HG03442 (cell line): ENCODE results near the gene RPN1.
"Not testable (repeated sequence)": the region's sequence is repeated elsewhere in the genome, so short reads cannot be mapped to it uniquely, and the experiment has no call there.

Experiments
- ATAC-seq: cut with Tn5 transposase; IDR thresholded peaks from one replicate; pipeline ENCODE4 v1.9.1; 2021; ENCODE audit warnings: mild to moderate bottlenecking, moderate library complexity; ENCODE audit not compliant: unreplicated experiment

RPN1 gene

GRCh38 chr3:128613083-128613829, 37.4 kb downstream of the RPN1 start:
- no peak for ATAC-seq

- ATAC-seq, result no peak
These were observed 40.1 kb downstream of the RPN1 start for GRCh38 chr3:128610451-128611070.

GRCh38 chr3:128609294-128609693, 41.3 kb downstream of the RPN1 start:
- no peak for ATAC-seq

- ATAC-seq, result no peak
These were observed 42.9 kb downstream of the RPN1 start for GRCh38 chr3:128607710-128608048.

- no peak for ATAC-seq
These were observed 44.5 kb downstream of the RPN1 start for GRCh38 chr3:128606094-128606493.

- ATAC-seq, result no peak
These were observed 45.2 kb downstream of the RPN1 start for GRCh38 chr3:128605091-128606046.

GRCh38 chr3:128603811-128604775, 46.5 kb downstream of the RPN1 start:
- no peak for ATAC-seq

GRCh38 chr3:128603313-128603712, 47.3 kb downstream of the RPN1 start:
- no peak for ATAC-seq

- ATAC-seq, result no peak
These were observed 51.5 kb downstream of the RPN1 start for GRCh38 chr3:128598884-128599664.

- ATAC-seq, result no peak
These were observed 52.7 kb downstream of the RPN1 start for GRCh38 chr3:128597900-128598299.

GRCh38 chr3:128592864-128593263, 57.8 kb downstream of the RPN1 start:
- no peak for ATAC-seq

GRCh38 chr3:128591738-128592426, 58.7 kb downstream of the RPN1 start:
- no peak for ATAC-seq

- ATAC-seq, result no peak
These were observed 59.7 kb downstream of the RPN1 start for GRCh38 chr3:128590948-128591347.

- ATAC-seq, result not testable (repeated sequence)
These were observed 60.6 kb downstream of the RPN1 start for GRCh38 chr3:128589985-128590384.

GRCh38 chr3:128588147-128588546, 62.5 kb downstream of the RPN1 start:
- no peak for ATAC-seq

GRCh38 chr3:128587391-128587790, 63.2 kb downstream of the RPN1 start:
- no peak for ATAC-seq

GRCh38 chr3:128586932-128587331, 63.7 kb downstream of the RPN1 start:
- not testable (repeated sequence) for ATAC-seq

- ATAC-seq, result not testable (repeated sequence)
These were observed 64.2 kb downstream of the RPN1 start for GRCh38 chr3:128586391-128586790.

- ATAC-seq, result no peak
These were observed 64.6 kb downstream of the RPN1 start for GRCh38 chr3:128585974-128586373.
